Measurements from ENCODE around the gene ID3.

ID3 gene

GRCh38 chr1:23515905-23516304 is 43.4 kb downstream of the ID3 start:
- ChIA-PET CTCF (interaction anchor here (3.1 kb wide), 1 partner anchor 19 kb away, joined by 9 read pairs; no protein-coding TSS in a partner anchor), POLR2A (ENCODE audit: low non-redundant PET) (no interaction called here)
- TF ChIP-seq, protein P1, sequence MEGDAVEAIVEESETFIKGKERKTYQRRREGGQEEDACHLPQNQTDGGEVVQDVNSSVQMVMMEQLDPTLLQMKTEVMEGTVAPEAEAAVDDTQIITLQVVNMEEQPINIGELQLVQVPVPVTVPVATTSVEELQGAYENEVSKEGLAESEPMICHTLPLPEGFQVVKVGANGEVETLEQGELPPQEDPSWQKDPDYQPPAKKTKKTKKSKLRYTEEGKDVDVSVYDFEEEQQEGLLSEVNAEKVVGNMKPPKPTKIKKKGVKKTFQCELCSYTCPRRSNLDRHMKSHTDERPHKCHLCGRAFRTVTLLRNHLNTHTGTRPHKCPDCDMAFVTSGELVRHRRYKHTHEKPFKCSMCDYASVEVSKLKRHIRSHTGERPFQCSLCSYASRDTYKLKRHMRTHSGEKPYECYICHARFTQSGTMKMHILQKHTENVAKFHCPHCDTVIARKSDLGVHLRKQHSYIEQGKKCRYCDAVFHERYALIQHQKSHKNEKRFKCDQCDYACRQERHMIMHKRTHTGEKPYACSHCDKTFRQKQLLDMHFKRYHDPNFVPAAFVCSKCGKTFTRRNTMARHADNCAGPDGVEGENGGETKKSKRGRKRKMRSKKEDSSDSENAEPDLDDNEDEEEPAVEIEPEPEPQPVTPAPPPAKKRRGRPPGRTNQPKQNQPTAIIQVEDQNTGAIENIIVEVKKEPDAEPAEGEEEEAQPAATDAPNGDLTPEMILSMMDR (conservative IDR thresholded peaks at IDR 0.05; ENCODE audit: low read depth), result no peak
- DNase-seq (ENCODE audit: low spot score), result no peak
- H3K27ac ChIP-seq, result no peak overlapping the region

GRCh38 chr1:23514111-23514679 is 45.1 kb downstream of the ID3 start:
- no peak for DNase-seq (ENCODE audit: low spot score)
- ChIA-PET CTCF (interaction anchor here (0.7 to 3.1 kb wide), 3 partner anchors 13 to 25 kb away, joined by 4 to 9 read pairs (median 4); no protein-coding TSS in a partner anchor), POLR2A (ENCODE audit: low non-redundant PET) (no interaction called here)
- H3K27ac ChIP-seq, result no peak overlapping the region
- TF ChIP-seq, protein P1 (conservative IDR thresholded peaks at IDR 0.05; ENCODE audit: low read depth), result no peak

GRCh38 chr1:23509896-23510295 is 49.4 kb downstream of the ID3 start:
- DNase-seq (ENCODE audit: low spot score), result no peak
- TF ChIP-seq, protein P1 (conservative IDR thresholded peaks at IDR 0.05; ENCODE audit: low read depth), result no peak
- H3K27ac ChIP-seq, result no peak overlapping the region
- ChIA-PET CTCF (interaction anchor here (1.5 kb wide), 1 partner anchor 13 kb away, joined by 6 read pairs; no protein-coding TSS in a partner anchor), POLR2A (ENCODE audit: low non-redundant PET) (no interaction called here)
